HG03571 (cell line): Measurements from ENCODE around the gene RIPOR3.

Experiments
- ATAC-seq: cut with Tn5 transposase; IDR thresholded peaks from one replicate; pipeline ENCODE4 v1.9.1; 2021; ENCODE audit not compliant: unreplicated experiment

Gene RIPOR3

GRCh38 chr20:50690650-50691572 is at the start of gene RIPOR3:
RIPOR3 (minus strand) TSS chr20:50691542; CDS start chr20:50691128, 414 bp downstream.
- no peak for ATAC-seq

- no peak for ATAC-seq
Observed at GRCh38 chr20:50737352-50737751, 46.0 kb upstream of the RIPOR3 start.

- no peak for ATAC-seq
Observed at GRCh38 chr20:50735813-50736212, 44.5 kb upstream of the RIPOR3 start.

- ATAC-seq = no peak
Observed at GRCh38 chr20:50734730-50735679, 43.7 kb upstream of the RIPOR3 start.

- ATAC-seq = no peak
Observed at GRCh38 chr20:50733644-50734349, 42.5 kb upstream of the RIPOR3 start.

GRCh38 chr20:50731930-50732690 is 40.8 kb upstream of the RIPOR3 start:
- ATAC-seq = no peak

GRCh38 chr20:50731055-50731929 is 40.0 kb upstream of the RIPOR3 start, which contains the start of gene PARD6B:
PARD6B (plus strand) TSS chr20:50731580; CDS start chr20:50731787, 207 bp downstream.
- peak; percentile 89 for ATAC-seq

GRCh38 chr20:50730765-50731054 is 39.4 kb upstream of the RIPOR3 start:
- ATAC-seq = no peak

- no peak for ATAC-seq
Observed at GRCh38 chr20:50729901-50730764, 38.8 kb upstream of the RIPOR3 start.

GRCh38 chr20:50728981-50729874 is 37.9 kb upstream of the RIPOR3 start:
- ATAC-seq = no peak

GRCh38 chr20:50728486-50728980 is 37.2 kb upstream of the RIPOR3 start:
- ATAC-seq = no peak

- ATAC-seq = no peak
Observed at GRCh38 chr20:50727792-50728485, 36.6 kb upstream of the RIPOR3 start.

- no peak for ATAC-seq
Observed at GRCh38 chr20:50726955-50727791, 35.8 kb upstream of the RIPOR3 start.

- ATAC-seq = no peak
Observed at GRCh38 chr20:50725724-50726005, 34.3 kb upstream of the RIPOR3 start.

- no peak for ATAC-seq
Observed at GRCh38 chr20:50724851-50725723, 33.7 kb upstream of the RIPOR3 start.
